Fibroblast of lung (primary cell): ENCODE data around the gene CEP78. TPM values are rescaled to one million over a fixed set of nuclear protein-coding genes. Genes with fewer than 3 reads are reported as not detected.
"Not testable (repeated sequence)": the region's sequence is repeated elsewhere in the genome, so short reads cannot be mapped to it uniquely, and the experiment has no call there.

Experiments used
- DNase-seq, 2 donors: peaks; one replicate each; pipeline versions ENCODE4 v3.0.0 to v3.0.0-alpha.2; 2010; ENCODE audit warnings: low read depth in 2 of 2
- H2AFZ ChIP-seq: 2 replicates; pipeline ENCODE4 v1.5.1; 2012; ENCODE audit warnings: low read length, control low read depth, inconsistent platforms
- H3K27ac ChIP-seq: 2 replicates; pipeline ENCODE4 v1.5.1; 2011; ENCODE audit warnings: low read length, control low read depth; ENCODE audit not compliant: insufficient read depth
- H3K27me3 ChIP-seq: 2 replicates; pipeline ENCODE4 v1.5.1; 2011; ENCODE audit warnings: mild to moderate bottlenecking, low read length; ENCODE audit not compliant: control insufficient read depth, insufficient read depth
- H3K36me3 ChIP-seq: 2 replicates; pipeline ENCODE4 v1.5.1; 2011; ENCODE audit warnings: low read length; ENCODE audit not compliant: control insufficient read depth, insufficient read depth
- H3K4me1 ChIP-seq: 2 replicates; pipeline ENCODE4 v1.5.1; 2011; ENCODE audit warnings: low read length; ENCODE audit not compliant: control insufficient read depth, insufficient read depth; ENCODE audit errors: extremely low read depth
- H3K4me2 ChIP-seq: 2 replicates; pipeline ENCODE4 v1.5.1; 2011; ENCODE audit warnings: low read length, control low read depth; ENCODE audit not compliant: insufficient read depth; ENCODE audit errors: extremely low read depth
- H3K4me3 ChIP-seq, 4 experiments: fragments of 200-600 bp in 1 of 4; sonication (generic) in 1 of 4; replicated peaks in 1 of 4; 2 replicates each; pipeline ENCODE4 v1.5.1; 2011 to 2016; ENCODE audit warnings: low read length in 4 of 4, low read depth in 3 of 4, mild to moderate bottlenecking in 3 of 4, control low read depth in 2 of 4, inconsistent platforms in 1 of 4, mixed read lengths in 1 of 4; ENCODE audit not compliant: insufficient read depth in 1 of 4; ENCODE audit errors: control extremely low read depth in 1 of 4
- H3K79me2 ChIP-seq: 2 replicates; pipeline ENCODE4 v1.5.1; 2012; ENCODE audit warnings: mild to moderate bottlenecking, low read length, inconsistent platforms; ENCODE audit not compliant: control insufficient read depth, insufficient read depth
- H3K9ac ChIP-seq: 2 replicates; pipeline ENCODE4 v1.5.1; 2011; ENCODE audit warnings: mild to moderate bottlenecking, low read length, control low read depth; ENCODE audit not compliant: insufficient read depth
- H3K9me3 ChIP-seq: 2 replicates; pipeline ENCODE4 v1.5.1; 2012; ENCODE audit warnings: low read depth, low read length; ENCODE audit not compliant: control insufficient read depth, insufficient read depth
- H4K20me1 ChIP-seq: 2 replicates; pipeline ENCODE4 v1.5.1; 2011; ENCODE audit warnings: low read length; ENCODE audit not compliant: control insufficient read depth, insufficient read depth; ENCODE audit errors: extremely low read depth
- EZH2 ChIP-seq: IDR thresholded peaks from 2 replicates; pipeline ENCODE4 v1.5.1; 2012; ENCODE audit warnings: low read length, control low read depth, mild to moderate bottlenecking; ENCODE audit errors: missing control alignments
- polyA plus RNA-seq, 2 donors: library from polyadenylated mRNA; depleted of rRNA in 1 of 2; stranded (reverse) in 1 of 2; unstranded in 1 of 2; fragments of >200 nt; gene quantifications; 2 replicates each; pipeline ENCODE4 v1.2.1, GENCODE V29; 2011 to 2012; ENCODE audit warnings: missing spikeins in 1 of 2
- total RNA-seq: library from RNA; depleted of rRNA; stranded (reverse); fragments of >200 nt; gene quantifications from 2 replicates; pipeline ENCODE4 v1.2.1, GENCODE V29; 2014
- TF ChIP-seq, protein P1 (sequence below), 2 donors: IDR thresholded peaks in 1 of 2; conservative IDR thresholded peaks in 1 of 2; 1 replicate in 1 of 2; 2 replicates in 1 of 2; pipeline ENCODE4 v1.5.1; 2011 to 2012; ENCODE audit warnings: low read length in 2 of 2, control low read depth in 1 of 2, inconsistent platforms in 1 of 2, low read depth in 1 of 2, mild to moderate bottlenecking in 1 of 2

Gene CEP78
- total and polyA plus RNA-seq, 2 donors (not counting 1 experiment from before 2014, with no cell fraction given) = 8.9 to 10.4 TPM

DNA sequence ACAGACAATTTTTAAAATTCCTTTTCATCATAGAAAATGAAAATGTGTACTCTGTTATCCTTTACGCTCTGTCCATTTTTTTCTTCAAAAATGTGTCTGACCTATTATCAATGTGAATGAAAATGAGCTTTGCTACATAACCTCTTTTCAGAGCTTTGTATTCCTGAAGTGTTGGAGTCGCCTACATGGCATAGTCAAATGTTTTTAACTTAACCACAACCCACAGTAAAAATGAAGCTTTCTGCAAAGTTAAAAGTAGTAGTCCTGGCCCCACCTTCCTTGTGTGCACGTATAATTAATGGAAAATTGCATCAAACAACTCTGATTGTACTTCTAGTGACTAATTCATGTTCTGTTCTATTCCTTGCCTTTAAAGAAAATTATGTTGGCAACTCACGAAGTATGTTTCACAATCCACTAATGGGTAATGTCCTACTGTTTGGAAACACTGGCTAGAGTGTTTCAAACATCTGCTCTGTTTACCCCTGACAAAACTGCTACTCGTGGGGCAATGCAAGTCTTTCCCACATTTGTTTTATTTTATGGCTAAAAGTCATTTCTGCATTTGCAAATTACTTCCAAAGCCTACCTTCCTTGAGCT, 42.4 kb downstream of the CEP78 start:
- H3K4me2 ChIP-seq = no peak overlapping the region
- DNase-seq = peak; percentile 82 to 97

DNA sequence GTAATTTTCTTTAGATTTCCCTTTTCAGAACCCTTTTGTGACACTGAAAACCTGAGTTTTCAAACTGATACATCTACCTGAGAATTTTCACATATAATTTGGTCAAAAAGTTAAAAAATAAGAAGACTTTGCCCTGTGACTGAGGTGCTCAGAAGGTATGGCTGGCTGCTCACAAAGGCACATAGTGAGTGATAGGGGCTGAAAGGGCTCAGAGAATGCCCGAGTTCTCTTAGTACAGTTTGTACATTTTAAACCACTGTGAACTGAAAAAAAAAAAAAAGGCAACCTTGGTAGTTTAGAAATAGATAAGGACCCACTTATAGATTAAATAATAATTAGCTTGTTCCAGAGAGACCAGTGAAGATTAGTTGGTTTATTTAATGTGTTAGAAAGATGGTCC, 42.9 kb downstream of the CEP78 start:
- H2AFZ ChIP-seq = no peak overlapping the region
- no peak overlapping the region for H3K9ac ChIP-seq
- H3K27ac ChIP-seq = no peak overlapping the region
- H3K27me3 ChIP-seq = no peaks in the 10 kb centered on the region
- no peaks in the 10 kb centered on the region for H3K4me1 ChIP-seq
- TF ChIP-seq, protein P1, sequence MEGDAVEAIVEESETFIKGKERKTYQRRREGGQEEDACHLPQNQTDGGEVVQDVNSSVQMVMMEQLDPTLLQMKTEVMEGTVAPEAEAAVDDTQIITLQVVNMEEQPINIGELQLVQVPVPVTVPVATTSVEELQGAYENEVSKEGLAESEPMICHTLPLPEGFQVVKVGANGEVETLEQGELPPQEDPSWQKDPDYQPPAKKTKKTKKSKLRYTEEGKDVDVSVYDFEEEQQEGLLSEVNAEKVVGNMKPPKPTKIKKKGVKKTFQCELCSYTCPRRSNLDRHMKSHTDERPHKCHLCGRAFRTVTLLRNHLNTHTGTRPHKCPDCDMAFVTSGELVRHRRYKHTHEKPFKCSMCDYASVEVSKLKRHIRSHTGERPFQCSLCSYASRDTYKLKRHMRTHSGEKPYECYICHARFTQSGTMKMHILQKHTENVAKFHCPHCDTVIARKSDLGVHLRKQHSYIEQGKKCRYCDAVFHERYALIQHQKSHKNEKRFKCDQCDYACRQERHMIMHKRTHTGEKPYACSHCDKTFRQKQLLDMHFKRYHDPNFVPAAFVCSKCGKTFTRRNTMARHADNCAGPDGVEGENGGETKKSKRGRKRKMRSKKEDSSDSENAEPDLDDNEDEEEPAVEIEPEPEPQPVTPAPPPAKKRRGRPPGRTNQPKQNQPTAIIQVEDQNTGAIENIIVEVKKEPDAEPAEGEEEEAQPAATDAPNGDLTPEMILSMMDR (conservative IDR thresholded peaks at IDR 0.05 in 1 of 2, IDR thresholded peaks at IDR 0.05 in 1 of 2; ENCODE audit: low read depth in 1 of 2, low read length in 2 of 2) = no peak
- TF ChIP-seq EZH2 = no peak
- DNase-seq = no peak
- no peaks in the 10 kb centered on the region for H3K9me3 ChIP-seq
- H3K79me2 ChIP-seq = no peaks in the 10 kb centered on the region
- no peak overlapping the region for H3K4me2 ChIP-seq
- no peak overlapping the region for H3K4me3 ChIP-seq
- no peaks in the 10 kb centered on the region for H4K20me1 ChIP-seq
- H3K36me3 ChIP-seq = no peaks in the 10 kb centered on the region

More for the DNA sequence above, 42.4 kb downstream of the CEP78 start:
- Histone ChIP-seq H3K27ac (no peak overlapping the region), H3K9ac (no peak overlapping the region), H3K27me3 (no peaks in the 10 kb centered on the region), H3K4me3 (no peak overlapping the region), H3K79me2 (no peaks in the 10 kb centered on the region), H3K4me1 (no peaks in the 10 kb centered on the region), H3K36me3 (no peaks in the 10 kb centered on the region), H2AFZ (no peak overlapping the region), H3K9me3 (no peaks in the 10 kb centered on the region), H4K20me1 (no peaks in the 10 kb centered on the region)
- no peak for TF ChIP-seq EZH2
- TF ChIP-seq, protein P1 (conservative IDR thresholded peaks at IDR 0.05 in 1 of 2, IDR thresholded peaks at IDR 0.05 in 1 of 2; ENCODE audit: low read depth in 1 of 2, low read length in 2 of 2) = no peak

DNA sequence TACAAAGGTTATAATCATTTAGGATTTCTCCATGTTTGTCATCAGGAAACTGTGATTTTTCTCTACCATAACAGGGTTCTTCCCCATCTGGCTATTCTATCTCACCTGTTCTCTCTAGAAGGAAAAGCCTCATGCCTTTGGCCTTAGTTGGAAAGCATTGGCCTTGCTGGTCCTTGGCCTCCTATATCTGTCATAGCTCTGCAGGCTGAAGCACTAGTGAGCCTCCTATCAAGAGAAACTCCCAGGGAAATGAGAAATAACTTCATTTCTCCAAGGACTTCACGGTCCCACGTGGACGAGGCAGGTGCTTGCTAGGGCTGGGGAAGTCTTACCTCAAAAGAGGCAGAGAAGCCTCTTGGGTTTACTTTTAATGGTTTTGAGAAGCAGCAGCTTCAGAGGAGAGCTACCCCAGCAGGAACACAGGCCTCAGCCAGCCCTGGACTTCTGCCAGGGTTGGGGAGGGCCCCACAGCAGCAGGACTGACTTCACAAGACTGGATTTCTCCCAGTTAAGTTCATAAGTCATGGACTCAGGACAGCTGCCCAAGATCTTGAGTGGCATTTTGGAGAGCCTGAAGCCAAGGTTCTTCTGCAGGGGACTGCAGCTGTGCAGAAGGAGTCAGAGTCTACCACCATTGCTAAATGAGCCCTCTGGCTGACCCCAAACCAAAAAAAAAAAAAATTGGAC, 45.2 kb downstream of the CEP78 start:
- H3K79me2 ChIP-seq = no peaks in the 10 kb centered on the region
- no peak overlapping the region for H2AFZ ChIP-seq
- DNase-seq = peak; percentile 88 to 99
- TF ChIP-seq EZH2 = no peak
- TF ChIP-seq, protein P1 (conservative IDR thresholded peaks at IDR 0.05 in 1 of 2, IDR thresholded peaks at IDR 0.05 in 1 of 2; ENCODE audit: low read depth in 1 of 2, low read length in 2 of 2) = no peak
- H4K20me1 ChIP-seq = no peaks in the 10 kb centered on the region
- H3K9me3 ChIP-seq = no peaks in the 10 kb centered on the region
- H3K4me1 ChIP-seq = no peaks in the 10 kb centered on the region
- no peaks in the 10 kb centered on the region for H3K36me3 ChIP-seq
- no peak overlapping the region for H3K27ac ChIP-seq
- no peak overlapping the region for H3K4me3 ChIP-seq
- no peaks in the 10 kb centered on the region for H3K27me3 ChIP-seq
- no peak overlapping the region for H3K9ac ChIP-seq
- H3K4me2 ChIP-seq = no peak overlapping the region

DNA sequence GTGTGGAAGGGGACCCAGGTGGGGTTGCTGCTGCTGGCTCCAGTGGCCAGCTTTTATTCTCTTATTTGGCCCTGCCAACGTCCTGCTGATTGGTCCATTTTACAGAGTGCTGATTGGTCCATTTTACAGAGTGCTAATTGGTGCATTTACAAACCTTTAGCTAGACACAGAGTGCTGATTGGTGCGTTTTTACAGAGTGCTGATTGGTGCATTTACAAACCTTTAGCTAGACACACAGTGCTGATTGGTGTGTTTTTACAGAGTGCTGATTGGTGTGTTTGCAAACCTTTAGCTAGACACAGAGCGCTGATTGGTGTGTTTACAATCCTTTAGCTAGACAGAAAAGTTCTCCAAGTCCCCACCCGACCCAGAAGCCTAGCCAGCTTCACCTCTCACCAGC, 48.3 kb downstream of the CEP78 start:
- DNase-seq, H3K4me3 ChIP-seq, H3K79me2 ChIP-seq, H3K4me1 ChIP-seq, H3K9me3 ChIP-seq, H3K4me2 ChIP-seq, H3K27ac ChIP-seq, H3K36me3 ChIP-seq, H3K27me3 ChIP-seq, H3K9ac ChIP-seq, H2AFZ ChIP-seq, H4K20me1 ChIP-seq: not testable (repeated sequence)
